ENCODE data around the gene CCDC172. TPM values are rescaled to one million over a fixed set of nuclear protein-coding genes. Genes with fewer than 3 reads are reported as not detected.

Gene CCDC172
- total and polyA plus RNA-seq, 2 donors (not counting 1 experiment from before 2014, with no cell fraction given): not detected

- no CpG with 5 or more reads among the region's 2 CpGs for WGBS (ENCODE audit: insufficient coverage)
- Histone ChIP-seq H3K4me3 (ENCODE audit: control extremely low read depth in 1 of 5, extremely low read depth in 1 of 5, insufficient read depth in 1 of 5, low read depth in 2 of 5, low read length in 4 of 5) (no peak within 1 kb of the TSS), H3K27ac (ENCODE audit: low read length in 2 of 2) (no peak within 1 kb of the TSS), H2AFZ (ENCODE audit: insufficient read depth, low read depth, low read length, poor library complexity, severe bottlenecking) (no peak within 1 kb of the TSS), H4K20me1 (ENCODE audit: control insufficient read depth, insufficient read depth, low read length, poor library complexity, severe bottlenecking) (no peaks in the 10 kb centered on the region), H3K4me1 (ENCODE audit: control insufficient read depth in 2 of 2, insufficient read depth in 2 of 2, low read length in 2 of 2) (no peaks in the 10 kb centered on the region), H3K36me3 (replicated peaks in 1 of 2; ENCODE audit: control extremely low read depth in 1 of 2, control insufficient read depth in 1 of 2, extremely low read depth in 1 of 2, insufficient read depth in 2 of 2, low read length in 1 of 2) (no peaks in the 10 kb centered on the region), H3K27me3 (replicated peaks in 1 of 4; ENCODE audit: control extremely low read depth in 1 of 4, control insufficient read depth in 3 of 4, insufficient read depth in 4 of 4, low read length in 3 of 4) (no peaks in the 10 kb centered on the region), H3K9me3 (ENCODE audit: control extremely low read depth in 1 of 3, control insufficient read depth in 2 of 3, insufficient read depth in 1 of 3, low read length in 2 of 3) (no peaks in the 10 kb centered on the region), H3K79me2 (ENCODE audit: control insufficient read depth, insufficient read depth, low read length) (no peaks in the 10 kb centered on the region), H3K4me2 (replicated peaks; ENCODE audit: low read depth, low read length, poor library complexity, severe bottlenecking) (no peak within 1 kb of the TSS), H3K9ac (ENCODE audit: low read length) (no peak within 1 kb of the TSS)
- intact Hi-C loops (cut with micrococcal nuclease): no loop called here
- ChIA-PET CTCF (no interaction called here), POLR2A (no interaction called here)
- ATAC-seq (ENCODE audit: low read depth) (no peak), DNase-seq (no peak)
- H3K4me1 Mint-ChIP-seq: no peaks in the 10 kb centered on the region
- no peaks in the 10 kb centered on the region for H3K27me3 Mint-ChIP-seq
- H3K27ac Mint-ChIP-seq: no peak within 1 kb of the TSS
- TF ChIP-seq CTCF (IDR thresholded peaks at IDR 0.05) (no peak), EZH2 (IDR thresholded peaks at IDR 0.05; ENCODE audit: borderline replicate concordance, insufficient read depth, low read depth, low read length, poor library complexity, severe bottlenecking) (no peak)
- H3K9me3 Mint-ChIP-seq (ENCODE audit: insufficient read depth): no peaks in the 10 kb centered on the region
- no peak within 1 kb of the TSS for H3K4me3 Mint-ChIP-seq
Observed at GRCh38 chr10:116427671-116428070, 103.4 kb downstream of the CCDC172 start, which contains the start of gene PNLIPRP3. TSS of gene PNLIPRP3 (plus strand) at chr10:116427847. CDS start at chr10:116428013, 166 bp downstream.

GRCh38 chr10:116429288-116429977 lies 105.2 kb downstream of the CCDC172 start:
- no peak overlapping the region for H3K4me3 ChIP-seq (ENCODE audit: control extremely low read depth in 1 of 5, extremely low read depth in 1 of 5, insufficient read depth in 1 of 5, low read depth in 2 of 5, low read length in 4 of 5)
- no peaks in the 10 kb centered on the region for H3K27me3 ChIP-seq (replicated peaks in 1 of 4; ENCODE audit: control extremely low read depth in 1 of 4, control insufficient read depth in 3 of 4, insufficient read depth in 4 of 4, low read length in 3 of 4)
- Mint-ChIP-seq H3K9me3 (ENCODE audit: insufficient read depth) (no peaks in the 10 kb centered on the region), H3K4me1 (no peaks in the 10 kb centered on the region), H3K4me3 (no peak overlapping the region), H3K27me3 (no peaks in the 10 kb centered on the region), H3K27ac (no peak overlapping the region)
- ATAC-seq (ENCODE audit: low read depth): no peak
- no peaks in the 10 kb centered on the region for H3K36me3 ChIP-seq (replicated peaks in 1 of 2; ENCODE audit: control extremely low read depth in 1 of 2, control insufficient read depth in 1 of 2, extremely low read depth in 1 of 2, insufficient read depth in 2 of 2, low read length in 1 of 2)
- no peaks in the 10 kb centered on the region for H3K4me1 ChIP-seq (ENCODE audit: control insufficient read depth in 2 of 2, insufficient read depth in 2 of 2, low read length in 2 of 2)
- TF ChIP-seq EZH2 (IDR thresholded peaks at IDR 0.05; ENCODE audit: borderline replicate concordance, insufficient read depth, low read depth, low read length, poor library complexity, severe bottlenecking): no peak
- no peak for TF ChIP-seq CTCF (IDR thresholded peaks at IDR 0.05)
- POLR2A ChIA-PET: no interaction called here
- intact Hi-C loops (cut with micrococcal nuclease): no loop called here
- no peaks in the 10 kb centered on the region for H3K9me3 ChIP-seq (ENCODE audit: control extremely low read depth in 1 of 3, control insufficient read depth in 2 of 3, insufficient read depth in 1 of 3, low read length in 2 of 3)
- H3K4me2 ChIP-seq (replicated peaks; ENCODE audit: low read depth, low read length, poor library complexity, severe bottlenecking): no peak overlapping the region
- H3K9ac ChIP-seq (ENCODE audit: low read length): no peak overlapping the region
- CTCF ChIA-PET: no interaction called here
- 100% methylated on average over 1 of the region's 4 CpGs for WGBS (ENCODE audit: insufficient coverage)
- no peak overlapping the region for H3K27ac ChIP-seq (ENCODE audit: low read length in 2 of 2)
- H3K79me2 ChIP-seq (ENCODE audit: control insufficient read depth, insufficient read depth, low read length): no peaks in the 10 kb centered on the region
- no peaks in the 10 kb centered on the region for H4K20me1 ChIP-seq (ENCODE audit: control insufficient read depth, insufficient read depth, low read length, poor library complexity, severe bottlenecking)
- DNase-seq: no peak
- H2AFZ ChIP-seq (ENCODE audit: insufficient read depth, low read depth, low read length, poor library complexity, severe bottlenecking): no peak overlapping the region
